Measurements from ENCODE around the gene PRCD.

DNA sequence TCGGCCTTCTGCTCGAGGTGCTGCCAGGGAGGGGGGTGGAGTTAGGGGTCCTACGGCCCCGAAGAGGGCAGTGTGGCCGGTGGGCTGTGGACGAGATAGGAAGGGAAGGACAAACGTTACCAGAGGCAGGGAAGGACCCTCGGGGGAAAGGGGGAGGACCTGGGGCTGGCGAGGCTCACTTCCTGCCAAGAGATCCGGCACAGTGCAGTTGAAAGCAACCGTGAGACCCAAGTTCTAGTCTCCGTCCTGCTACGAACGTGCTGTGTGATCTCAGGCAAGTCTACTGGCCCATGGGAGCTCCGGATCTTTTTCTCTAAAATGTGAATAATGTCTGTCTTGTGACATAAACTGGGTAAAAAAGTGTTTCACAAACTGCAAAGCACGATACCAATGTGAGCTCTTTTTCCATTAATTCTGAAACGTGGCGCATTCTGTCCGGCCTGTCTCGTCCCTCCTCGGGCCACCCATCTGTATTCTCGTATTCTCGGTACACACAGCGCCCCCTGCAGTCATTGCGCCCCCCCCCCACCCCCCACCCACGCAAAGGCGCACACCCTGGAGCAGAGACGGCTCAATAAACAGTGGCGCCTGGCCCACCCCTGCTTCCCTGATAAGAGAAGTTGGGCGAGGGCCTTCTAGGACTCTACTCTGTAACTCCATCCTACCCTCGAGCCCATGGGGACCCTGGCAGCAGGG, 11.2 kb upstream of the PRCD start:
- TF ChIP-seq, protein P1, sequence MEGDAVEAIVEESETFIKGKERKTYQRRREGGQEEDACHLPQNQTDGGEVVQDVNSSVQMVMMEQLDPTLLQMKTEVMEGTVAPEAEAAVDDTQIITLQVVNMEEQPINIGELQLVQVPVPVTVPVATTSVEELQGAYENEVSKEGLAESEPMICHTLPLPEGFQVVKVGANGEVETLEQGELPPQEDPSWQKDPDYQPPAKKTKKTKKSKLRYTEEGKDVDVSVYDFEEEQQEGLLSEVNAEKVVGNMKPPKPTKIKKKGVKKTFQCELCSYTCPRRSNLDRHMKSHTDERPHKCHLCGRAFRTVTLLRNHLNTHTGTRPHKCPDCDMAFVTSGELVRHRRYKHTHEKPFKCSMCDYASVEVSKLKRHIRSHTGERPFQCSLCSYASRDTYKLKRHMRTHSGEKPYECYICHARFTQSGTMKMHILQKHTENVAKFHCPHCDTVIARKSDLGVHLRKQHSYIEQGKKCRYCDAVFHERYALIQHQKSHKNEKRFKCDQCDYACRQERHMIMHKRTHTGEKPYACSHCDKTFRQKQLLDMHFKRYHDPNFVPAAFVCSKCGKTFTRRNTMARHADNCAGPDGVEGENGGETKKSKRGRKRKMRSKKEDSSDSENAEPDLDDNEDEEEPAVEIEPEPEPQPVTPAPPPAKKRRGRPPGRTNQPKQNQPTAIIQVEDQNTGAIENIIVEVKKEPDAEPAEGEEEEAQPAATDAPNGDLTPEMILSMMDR (IDR thresholded peaks at IDR 0.05), result peak; percentile 33
- TF ChIP-seq, protein P2, sequence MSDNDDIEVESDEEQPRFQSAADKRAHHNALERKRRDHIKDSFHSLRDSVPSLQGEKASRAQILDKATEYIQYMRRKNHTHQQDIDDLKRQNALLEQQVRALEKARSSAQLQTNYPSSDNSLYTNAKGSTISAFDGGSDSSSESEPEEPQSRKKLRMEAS (IDR thresholded peaks at IDR 0.05; ENCODE audit: low read depth), result no peak
- TF ChIP-seq SIN3A (IDR thresholded peaks at IDR 0.05; ENCODE audit: borderline replicate concordance, low read depth, low read length), result no peak
- no peak for TF ChIP-seq POLR2AphosphoS5 (IDR thresholded peaks at IDR 0.05; ENCODE audit: low read depth, low read length)
- TF ChIP-seq ELF1 (IDR thresholded peaks at IDR 0.05), result no peak
- no peak for TF ChIP-seq GABPA (IDR thresholded peaks at IDR 0.05; ENCODE audit: low read depth)
- TF ChIP-seq TAF1 (IDR thresholded peaks at IDR 0.05; ENCODE audit: borderline replicate concordance, low read depth, low read length), result no peak

Measured in SK-N-SH (cell line).